ENCODE measurements around the gene AKIRIN1.

Gene AKIRIN1

GRCh38 chr1:38990738-38991637 lies at the start of gene AKIRIN1:
TSS of gene AKIRIN1 (plus strand) at chr1:38991276. CDS start at chr1:38991381, 105 bp downstream.
- ATAC-seq, result peak; percentile 96
- TF ChIP-seq ZFP3 (CRISPR knock-in tag; IDR thresholded peaks at IDR 0.05) (0 out of 2 replicates have a peak, but pooled peaks have one; percentile 39), ZNF565 (CRISPR knock-in tag; conservative IDR thresholded peaks at IDR 0.05; ENCODE audit: low read depth) (no peak), CSDC2 (CRISPR knock-in tag; IDR thresholded peaks at IDR 0.05) (0 out of 2 replicates have a peak, but pooled peaks have one; percentile 3)
- TF ChIP-seq, protein P1, sequence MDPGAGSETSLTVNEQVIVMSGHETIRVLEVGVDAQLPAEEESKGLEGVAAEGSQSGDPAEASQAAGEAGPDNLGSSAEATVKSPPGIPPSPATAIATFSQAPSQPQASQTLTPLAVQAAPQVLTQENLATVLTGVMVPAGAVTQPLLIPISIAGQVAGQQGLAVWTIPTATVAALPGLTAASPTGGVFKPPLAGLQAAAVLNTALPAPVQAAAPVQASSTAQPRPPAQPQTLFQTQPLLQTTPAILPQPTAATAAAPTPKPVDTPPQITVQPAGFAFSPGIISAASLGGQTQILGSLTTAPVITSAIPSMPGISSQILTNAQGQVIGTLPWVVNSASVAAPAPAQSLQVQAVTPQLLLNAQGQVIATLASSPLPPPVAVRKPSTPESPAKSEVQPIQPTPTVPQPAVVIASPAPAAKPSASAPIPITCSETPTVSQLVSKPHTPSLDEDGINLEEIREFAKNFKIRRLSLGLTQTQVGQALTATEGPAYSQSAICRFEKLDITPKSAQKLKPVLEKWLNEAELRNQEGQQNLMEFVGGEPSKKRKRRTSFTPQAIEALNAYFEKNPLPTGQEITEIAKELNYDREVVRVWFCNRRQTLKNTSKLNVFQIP (CRISPR knock-in tag; IDR thresholded peaks at IDR 0.05; ENCODE audit: borderline replicate concordance, low read depth), result no peak

DNA sequence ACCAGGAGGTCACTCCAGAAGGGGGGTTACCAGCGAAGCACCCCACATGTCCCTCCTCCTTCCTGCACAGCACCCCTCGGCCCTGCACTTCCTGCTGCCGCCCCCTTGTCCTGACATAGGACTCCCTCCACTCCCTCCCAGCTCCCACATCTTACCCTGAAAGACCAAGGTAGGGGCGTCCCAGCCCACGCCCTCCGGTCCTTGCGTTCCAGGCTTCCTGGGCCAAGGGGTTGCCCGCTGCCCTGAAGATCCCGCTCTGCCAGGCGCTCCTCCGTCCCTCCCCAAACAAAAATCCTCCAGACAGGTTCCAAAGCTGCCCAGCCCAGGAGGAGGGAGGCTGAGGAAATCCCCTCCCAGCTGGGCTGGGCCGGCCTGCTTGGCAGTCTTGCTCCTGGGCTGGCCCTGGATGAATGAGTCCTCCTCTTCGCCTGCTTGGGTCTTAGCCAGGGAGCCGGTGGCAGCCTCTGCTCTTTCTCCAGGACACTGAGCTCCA lies 49.5 kb upstream of the AKIRIN1 start, which contains the start of gene RHBDL2:
Gene RHBDL2 (minus strand): TSS at position 304 of the 493 bp plus-strand sequence. CDS start 22,618 bp downstream, outside the sequence.
- peak; percentile 39; the same call in 2 of the 3 replicates for ATAC-seq
- TF ChIP-seq ZC3H10 (CRISPR knock-in tag; IDR thresholded peaks at IDR 0.05) (no peak), ISL1 (CRISPR knock-in tag; IDR thresholded peaks at IDR 0.05) (no peak), TOX (CRISPR knock-in tag; IDR thresholded peaks at IDR 0.05; ENCODE audit: borderline replicate concordance) (no peak), ZFP30 (CRISPR knock-in tag; IDR thresholded peaks at IDR 0.05) (no peak), ARNTL (CRISPR knock-in tag; IDR thresholded peaks at IDR 0.05; ENCODE audit: borderline replicate concordance, low read depth) (no peak), ZNF70 (CRISPR knock-in tag; IDR thresholded peaks at IDR 0.05) (no peak), TCF4 (CRISPR knock-in tag; IDR thresholded peaks at IDR 0.05; ENCODE audit: borderline replicate concordance) (no peak), CSRNP3 (CRISPR knock-in tag; IDR thresholded peaks at IDR 0.05) (no peak), ZNF8 (CRISPR knock-in tag; IDR thresholded peaks at IDR 0.05) (no peak), OSR1 (CRISPR knock-in tag; IDR thresholded peaks at IDR 0.05) (no peak), SNAI2 (CRISPR knock-in tag; IDR thresholded peaks at IDR 0.05) (no peak), ZFP3 (CRISPR knock-in tag; IDR thresholded peaks at IDR 0.05) (no peak), PPARA (CRISPR knock-in tag; IDR thresholded peaks at IDR 0.05; ENCODE audit: borderline replicate concordance) (no peak), RARB (CRISPR knock-in tag; IDR thresholded peaks at IDR 0.05) (no peak)
- TF ChIP-seq, protein P2, sequence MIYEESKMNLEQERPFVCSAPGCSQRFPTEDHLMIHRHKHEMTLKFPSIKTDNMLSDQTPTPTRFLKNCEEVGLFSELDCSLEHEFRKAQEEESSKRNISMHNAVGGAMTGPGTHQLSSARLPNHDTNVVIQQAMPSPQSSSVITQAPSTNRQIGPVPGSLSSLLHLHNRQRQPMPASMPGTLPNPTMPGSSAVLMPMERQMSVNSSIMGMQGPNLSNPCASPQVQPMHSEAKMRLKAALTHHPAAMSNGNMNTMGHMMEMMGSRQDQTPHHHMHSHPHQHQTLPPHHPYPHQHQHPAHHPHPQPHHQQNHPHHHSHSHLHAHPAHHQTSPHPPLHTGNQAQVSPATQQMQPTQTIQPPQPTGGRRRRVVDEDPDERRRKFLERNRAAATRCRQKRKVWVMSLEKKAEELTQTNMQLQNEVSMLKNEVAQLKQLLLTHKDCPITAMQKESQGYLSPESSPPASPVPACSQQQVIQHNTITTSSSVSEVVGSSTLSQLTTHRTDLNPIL (CRISPR knock-in tag; IDR thresholded peaks at IDR 0.05; ENCODE audit: low read depth), result no peak

DNA sequence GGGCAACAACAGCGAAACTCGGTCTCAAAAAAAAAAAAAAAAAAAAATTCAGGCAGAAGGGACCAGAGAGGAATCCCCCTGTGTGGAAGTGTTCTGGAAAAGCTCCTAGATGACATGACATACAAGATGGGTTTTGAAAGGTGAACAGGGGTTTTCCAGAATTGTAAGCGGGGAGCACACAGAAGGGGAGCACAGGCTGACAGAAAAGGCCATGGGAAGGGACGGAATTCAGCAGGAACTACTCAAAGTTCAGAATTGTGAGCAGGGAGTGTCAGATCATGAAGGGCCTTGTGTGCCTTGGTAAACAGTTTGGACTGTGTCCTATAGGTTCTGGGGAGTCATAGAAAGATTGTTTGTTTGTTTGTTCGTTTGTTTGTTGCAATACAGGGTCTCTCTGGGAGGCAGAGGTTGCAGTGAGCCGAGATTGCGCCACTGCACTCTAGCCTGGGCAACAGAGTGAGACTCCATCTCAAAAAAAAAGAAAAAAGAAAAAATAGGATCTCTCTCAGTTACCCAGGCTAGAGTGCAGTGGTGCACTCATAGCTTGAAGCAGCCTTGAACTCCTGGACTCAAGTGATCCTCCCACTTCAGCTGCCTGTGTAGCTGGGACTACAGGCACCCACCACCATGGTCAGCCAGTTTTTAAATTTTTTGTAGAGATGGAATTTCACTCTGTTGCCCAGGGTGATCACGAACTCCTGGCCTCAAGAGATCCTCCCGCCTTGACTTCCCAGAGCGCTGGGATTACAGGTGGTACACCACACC lies 48.2 kb upstream of the AKIRIN1 start:
- ATAC-seq, result no peak
- TF ChIP-seq CSDC2 (CRISPR knock-in tag; IDR thresholded peaks at IDR 0.05) (no peak), ZC3H10 (CRISPR knock-in tag; IDR thresholded peaks at IDR 0.05) (no peak), TCF4 (CRISPR knock-in tag; IDR thresholded peaks at IDR 0.05; ENCODE audit: borderline replicate concordance) (no peak), ESRRG (CRISPR knock-in tag; IDR thresholded peaks at IDR 0.05) (no peak), SNAI2 (CRISPR knock-in tag; IDR thresholded peaks at IDR 0.05) (no peak), CSRNP3 (CRISPR knock-in tag; IDR thresholded peaks at IDR 0.05) (no peak), OSR1 (CRISPR knock-in tag; IDR thresholded peaks at IDR 0.05) (no peak), TOX (CRISPR knock-in tag; IDR thresholded peaks at IDR 0.05; ENCODE audit: borderline replicate concordance) (no peak), RARB (CRISPR knock-in tag; IDR thresholded peaks at IDR 0.05) (no peak), PPARA (CRISPR knock-in tag; IDR thresholded peaks at IDR 0.05; ENCODE audit: borderline replicate concordance) (no peak), GLIS3 (CRISPR knock-in tag; IDR thresholded peaks at IDR 0.05) (no peak), ARNTL (CRISPR knock-in tag; IDR thresholded peaks at IDR 0.05; ENCODE audit: borderline replicate concordance, low read depth) (no peak), ZNF565 (CRISPR knock-in tag; conservative IDR thresholded peaks at IDR 0.05; ENCODE audit: low read depth) (no peak), ZFP30 (CRISPR knock-in tag; IDR thresholded peaks at IDR 0.05) (no peak)
- TF ChIP-seq, protein P2 (CRISPR knock-in tag; IDR thresholded peaks at IDR 0.05; ENCODE audit: low read depth), result no peak
- TF ChIP-seq, protein P1 (CRISPR knock-in tag; IDR thresholded peaks at IDR 0.05; ENCODE audit: borderline replicate concordance, low read depth), result no peak

All from SK-N-SH treated with all-trans-retinoic acid at 6 μM for 48 hours (cell line).